H9 (cell line): ENCODE measurements around the gene ZNF407. TPM values are rescaled to one million over a fixed set of nuclear protein-coding genes. Genes with fewer than 3 reads are reported as not detected.

Source experiments
- DNase-seq: peaks from one replicate; pipeline ENCODE4 v3.0.0-alpha.2; 2017
- H2AFZ ChIP-seq: one replicate; pipeline ENCODE4 v1.6.1; 2013; ENCODE audit warnings: mild to moderate bottlenecking, low read length, control low read depth, moderate library complexity
- H2AK5ac ChIP-seq: 2 replicates; pipeline ENCODE4 v1.6.1; 2013; ENCODE audit warnings: low read length, control low read depth, mixed read lengths; ENCODE audit not compliant: insufficient read length
- H2BK120ac ChIP-seq: one replicate; pipeline ENCODE4 v1.6.1; 2013; ENCODE audit warnings: low read depth, mild to moderate bottlenecking, low read length, control low read depth, inconsistent platforms; ENCODE audit not compliant: poor library complexity, severe bottlenecking
- H2BK12ac ChIP-seq: 2 replicates; pipeline ENCODE4 v1.6.1; 2013; ENCODE audit warnings: low read length, control low read depth, mixed read lengths, low read depth; ENCODE audit not compliant: insufficient read length
- H2BK15ac ChIP-seq: 2 replicates; pipeline ENCODE4 v1.6.1; 2013; ENCODE audit warnings: low read depth, low read length, control low read depth
- H2BK20ac ChIP-seq: one replicate; pipeline ENCODE4 v1.6.1; 2013; ENCODE audit warnings: low read depth, mild to moderate bottlenecking, low read length, control low read depth, inconsistent platforms; ENCODE audit not compliant: poor library complexity, severe bottlenecking
- H2BK5ac ChIP-seq: 2 replicates; pipeline ENCODE4 v1.6.1; 2013; ENCODE audit warnings: low read length, control low read depth, mixed read lengths; ENCODE audit not compliant: insufficient read length
- H3K14ac ChIP-seq: 2 replicates; pipeline ENCODE4 v1.6.1; 2013; ENCODE audit warnings: low read length, control low read depth; ENCODE audit not compliant: insufficient read depth
- H3K18ac ChIP-seq: 2 replicates; pipeline ENCODE4 v1.6.1; 2013; ENCODE audit warnings: low read depth, mild to moderate bottlenecking, mixed read lengths, low read length, control low read depth; ENCODE audit not compliant: insufficient read length
- H3K23ac ChIP-seq: 2 replicates; pipeline ENCODE4 v1.6.1; 2013; ENCODE audit warnings: low read length, control low read depth, mixed read lengths, low read depth; ENCODE audit not compliant: insufficient read length
- H3K23me2 ChIP-seq: 2 replicates; pipeline ENCODE4 v1.6.1; 2013; ENCODE audit warnings: low read depth, mild to moderate bottlenecking, mixed read lengths, low read length, control low read depth; ENCODE audit not compliant: insufficient read length, poor library complexity, severe bottlenecking
- H3K27ac ChIP-seq: 2 replicates; pipeline ENCODE4 v1.5.1; 2013; ENCODE audit warnings: low read length, control low read depth, mixed read lengths, low read depth; ENCODE audit not compliant: insufficient read length
- H3K27me3 ChIP-seq: 2 replicates; pipeline ENCODE4 v1.6.1; 2013; ENCODE audit warnings: low read length, control low read depth, inconsistent platforms; ENCODE audit not compliant: insufficient read depth
- H3K4ac ChIP-seq: 2 replicates; pipeline ENCODE4 v1.6.1; 2013; ENCODE audit warnings: low read depth, mild to moderate bottlenecking, control low read depth, inconsistent platforms, low read length, moderate library complexity
- H3K4me1 ChIP-seq: 2 replicates; pipeline ENCODE4 v1.6.1; 2013; ENCODE audit warnings: low read length, control low read depth, inconsistent platforms; ENCODE audit not compliant: insufficient read depth
- H3K4me2 ChIP-seq: 2 replicates; pipeline ENCODE4 v1.6.1; 2013; ENCODE audit warnings: low read length, control low read depth, mixed read lengths; ENCODE audit not compliant: insufficient read length, insufficient read depth
- H3K56ac ChIP-seq: 2 replicates; pipeline ENCODE4 v1.6.1; 2013; ENCODE audit warnings: low read depth, mild to moderate bottlenecking, mixed read lengths, low read length, control low read depth; ENCODE audit not compliant: insufficient read length
- H3K79me1 ChIP-seq: 2 replicates; pipeline ENCODE4 v1.6.1; 2013; ENCODE audit warnings: low read depth, mild to moderate bottlenecking, moderate library complexity, low read length, control low read depth, inconsistent platforms; ENCODE audit not compliant: insufficient read depth, poor library complexity, severe bottlenecking
- H3K79me2 ChIP-seq: 2 replicates; pipeline ENCODE4 v1.6.1; 2013; ENCODE audit warnings: low read length, control low read depth, inconsistent platforms; ENCODE audit not compliant: insufficient read depth
- H3K9ac ChIP-seq: 2 replicates; pipeline ENCODE4 v1.6.1; 2013; ENCODE audit warnings: low read length, control low read depth, mixed read lengths; ENCODE audit not compliant: insufficient read length; ENCODE audit errors: extremely low read depth
- H3K9me3 ChIP-seq: one replicate; pipeline ENCODE4 v1.6.1; 2013; ENCODE audit warnings: low read depth, low read length, inconsistent platforms; ENCODE audit not compliant: control insufficient read depth
- H3T11ph ChIP-seq: one replicate; pipeline ENCODE4 v1.6.1; 2013; ENCODE audit warnings: mild to moderate bottlenecking, low read length, control low read depth, inconsistent platforms
- H4K20me1 ChIP-seq: one replicate; pipeline ENCODE4 v1.6.1; 2013; ENCODE audit not compliant: control insufficient read depth, insufficient read length, insufficient read depth
- H4K5ac ChIP-seq: 2 replicates; pipeline ENCODE4 v1.6.1; 2013; ENCODE audit warnings: low read depth, mild to moderate bottlenecking, mixed read lengths, low read length, control low read depth; ENCODE audit not compliant: insufficient read length
- H4K8ac ChIP-seq: replicated peaks from 2 replicates; pipeline ENCODE4 v1.6.1; 2013; ENCODE audit warnings: low read length, control low read depth, mixed read lengths, low read depth; ENCODE audit not compliant: insufficient read length
- H4K91ac ChIP-seq: 2 replicates; pipeline ENCODE4 v1.6.1; 2013; ENCODE audit warnings: low read depth, mild to moderate bottlenecking, moderate library complexity, mixed read lengths, low read length, control low read depth; ENCODE audit not compliant: insufficient read length
- H3K27ac Mint-ChIP-seq, 3 experiments: 2 replicates in 2 of 3; 3 replicates in 1 of 3; pipeline ENCODE4 v1.8.0; 2020 to 2021; ENCODE audit warnings: mixed read lengths in 3 of 3, mild to moderate bottlenecking in 1 of 3, moderate library complexity in 1 of 3
- H3K27me3 Mint-ChIP-seq: 2 replicates; pipeline ENCODE4 v1.8.0; 2021; ENCODE audit warnings: low read depth, mild to moderate bottlenecking, moderate library complexity, mixed read lengths
- H3K36me3 Mint-ChIP-seq, 3 experiments: 2 replicates in 2 of 3; 3 replicates in 1 of 3; pipeline ENCODE4 v1.8.0; 2020 to 2021; ENCODE audit warnings: low read depth in 3 of 3, mixed read lengths in 3 of 3; ENCODE audit not compliant: insufficient read depth in 1 of 3
- H3K4me1 Mint-ChIP-seq, 2 experiments: 2 replicates each; pipeline ENCODE4 v1.8.0; 2020; ENCODE audit warnings: mixed read lengths in 2 of 2
- H3K4me3 Mint-ChIP-seq, 2 experiments: 2 replicates in 1 of 2; 3 replicates in 1 of 2; pipeline ENCODE4 v1.8.0; 2020 to 2021; ENCODE audit warnings: mild to moderate bottlenecking in 2 of 2, mixed read lengths in 2 of 2, moderate library complexity in 1 of 2
- H3K9me3 Mint-ChIP-seq, 2 experiments: 2 replicates in 1 of 2; 3 replicates in 1 of 2; pipeline ENCODE4 v1.8.0; 2020; ENCODE audit warnings: mild to moderate bottlenecking in 2 of 2, mixed read lengths in 2 of 2, moderate library complexity in 1 of 2
- CTCF ChIP-seq: fragments of 200-600 bp; sonication (generic); conservative IDR thresholded peaks from 3 replicates; pipeline ENCODE4 v1.8.0; 2021; ENCODE audit warnings: antibody characterized with exemption, mild to moderate bottlenecking
- WGBS: extraction: QIAGEN DNeasy Blood & Tissue Kit; methylation state at CpG from one replicate; pipeline ENCODE4 v1.1.7; 2013; ENCODE audit warnings: missing lambda C conversion rate, low lambda C conversion rate, mixed read lengths; ENCODE audit not compliant: insufficient read length; ENCODE audit errors: extremely low coverage; 5-methylcytosine and 5-hydroxymethylcytosine counted together
- total RNA-seq: library from RNA; stranded (reverse); gene quantifications from 2 replicates; pipeline ENCODE4 v1.2.1, GENCODE V29; 2021

Gene ZNF407
- total RNA-seq, 1 experiment from 2014 or later, result 8.7 TPM

DNA sequence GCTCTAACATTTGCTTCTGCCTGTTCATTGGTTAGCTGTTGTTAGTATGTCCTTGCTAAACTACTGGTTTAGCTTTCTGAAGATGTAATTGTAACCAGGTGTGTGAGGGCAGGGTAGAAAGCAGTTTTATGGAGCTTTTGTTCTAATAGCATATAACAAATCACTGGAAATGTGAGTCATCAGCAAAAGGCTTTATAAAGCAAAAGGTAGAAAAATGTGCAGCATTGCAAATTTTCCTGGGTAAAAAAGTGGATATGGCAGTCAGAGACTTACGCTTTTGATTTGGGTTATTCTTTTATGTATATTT lies 85.3 kb downstream of the ZNF407 start:
- peaks cover 6 to 9% of the 10 kb centered on the region in 2 experiments for H3K9me3 Mint-ChIP-seq
- Histone ChIP-seq H3K9ac (no peak overlapping the region), H4K5ac (no peak overlapping the region), H3K23me2 (no peaks in the 10 kb centered on the region), H3K18ac (no peak overlapping the region), H2BK120ac (no peak overlapping the region), H3K23ac (no peak overlapping the region), H3K79me2 (no peaks in the 10 kb centered on the region), H3K27ac (no peak overlapping the region), H3K14ac (no peak overlapping the region; the same call in 1 of the 2 replicates), H3K9me3 (no peaks in the 10 kb centered on the region), H3K56ac (no peak overlapping the region), H2BK20ac (no peak overlapping the region), H4K20me1 (no peaks in the 10 kb centered on the region), H3K4me1 (no peaks in the 10 kb centered on the region), H4K8ac (no peak overlapping the region), H2BK15ac (no peak overlapping the region), H2AK5ac (no peak overlapping the region), H3K27me3 (no peaks in the 10 kb centered on the region; the same call in 1 of the 2 replicates), H2BK12ac (no peak overlapping the region), H3T11ph (no peak overlapping the region), H3K4ac (no peak overlapping the region), H3K79me1 (no peaks in the 10 kb centered on the region), H4K91ac (no peak overlapping the region), H2AFZ (no peak overlapping the region), H3K4me2 (no peak overlapping the region), H2BK5ac (no peak overlapping the region)
- no peaks in the 10 kb centered on the region; the same call in 1 of the 2 replicates for H3K27me3 Mint-ChIP-seq
- peaks cover 2 to 10% (median 4%) of the 10 kb centered on the region in 3 experiments; a peak in 5 of 7 replicates for H3K36me3 Mint-ChIP-seq
- TF ChIP-seq CTCF, result no peak
- H3K27ac Mint-ChIP-seq, result no peak overlapping the region
- H3K4me3 Mint-ChIP-seq, result no peak overlapping the region
- no peak for DNase-seq
- no CpG with 5 or more reads among the region's 1 CpG for WGBS
- no peaks in the 10 kb centered on the region for H3K4me1 Mint-ChIP-seq
